H9 (cell line): ENCODE data around the gene SETMAR. TPM values are rescaled to one million over a fixed set of nuclear protein-coding genes. Genes with fewer than 3 reads are reported as not detected.

ENCODE experiments used
- DNase-seq: peaks from one replicate; pipeline ENCODE4 v3.0.0-alpha.2; 2017
- H2AFZ ChIP-seq: one replicate; pipeline ENCODE4 v1.6.1; 2013; ENCODE audit warnings: mild to moderate bottlenecking, low read length, control low read depth, moderate library complexity
- H2AK5ac ChIP-seq: 2 replicates; pipeline ENCODE4 v1.6.1; 2013; ENCODE audit warnings: low read length, control low read depth, mixed read lengths; ENCODE audit not compliant: insufficient read length
- H2BK120ac ChIP-seq: one replicate; pipeline ENCODE4 v1.6.1; 2013; ENCODE audit warnings: low read depth, mild to moderate bottlenecking, low read length, control low read depth, inconsistent platforms; ENCODE audit not compliant: poor library complexity, severe bottlenecking
- H2BK12ac ChIP-seq: 2 replicates; pipeline ENCODE4 v1.6.1; 2013; ENCODE audit warnings: low read length, control low read depth, mixed read lengths, low read depth; ENCODE audit not compliant: insufficient read length
- H2BK15ac ChIP-seq: 2 replicates; pipeline ENCODE4 v1.6.1; 2013; ENCODE audit warnings: low read depth, low read length, control low read depth
- H2BK20ac ChIP-seq: one replicate; pipeline ENCODE4 v1.6.1; 2013; ENCODE audit warnings: low read depth, mild to moderate bottlenecking, low read length, control low read depth, inconsistent platforms; ENCODE audit not compliant: poor library complexity, severe bottlenecking
- H2BK5ac ChIP-seq: 2 replicates; pipeline ENCODE4 v1.6.1; 2013; ENCODE audit warnings: low read length, control low read depth, mixed read lengths; ENCODE audit not compliant: insufficient read length
- H3K14ac ChIP-seq: 2 replicates; pipeline ENCODE4 v1.6.1; 2013; ENCODE audit warnings: low read length, control low read depth; ENCODE audit not compliant: insufficient read depth
- H3K18ac ChIP-seq: 2 replicates; pipeline ENCODE4 v1.6.1; 2013; ENCODE audit warnings: low read depth, mild to moderate bottlenecking, mixed read lengths, low read length, control low read depth; ENCODE audit not compliant: insufficient read length
- H3K23ac ChIP-seq: 2 replicates; pipeline ENCODE4 v1.6.1; 2013; ENCODE audit warnings: low read length, control low read depth, mixed read lengths, low read depth; ENCODE audit not compliant: insufficient read length
- H3K23me2 ChIP-seq: 2 replicates; pipeline ENCODE4 v1.6.1; 2013; ENCODE audit warnings: low read depth, mild to moderate bottlenecking, mixed read lengths, low read length, control low read depth; ENCODE audit not compliant: insufficient read length, poor library complexity, severe bottlenecking
- H3K27ac ChIP-seq: 2 replicates; pipeline ENCODE4 v1.5.1; 2013; ENCODE audit warnings: low read length, control low read depth, mixed read lengths, low read depth; ENCODE audit not compliant: insufficient read length
- H3K27me3 ChIP-seq: 2 replicates; pipeline ENCODE4 v1.6.1; 2013; ENCODE audit warnings: low read length, control low read depth, inconsistent platforms; ENCODE audit not compliant: insufficient read depth
- H3K4ac ChIP-seq: 2 replicates; pipeline ENCODE4 v1.6.1; 2013; ENCODE audit warnings: low read depth, mild to moderate bottlenecking, control low read depth, inconsistent platforms, low read length, moderate library complexity
- H3K4me1 ChIP-seq: 2 replicates; pipeline ENCODE4 v1.6.1; 2013; ENCODE audit warnings: low read length, control low read depth, inconsistent platforms; ENCODE audit not compliant: insufficient read depth
- H3K4me2 ChIP-seq: 2 replicates; pipeline ENCODE4 v1.6.1; 2013; ENCODE audit warnings: low read length, control low read depth, mixed read lengths; ENCODE audit not compliant: insufficient read length, insufficient read depth
- H3K56ac ChIP-seq: 2 replicates; pipeline ENCODE4 v1.6.1; 2013; ENCODE audit warnings: low read depth, mild to moderate bottlenecking, mixed read lengths, low read length, control low read depth; ENCODE audit not compliant: insufficient read length
- H3K79me1 ChIP-seq: 2 replicates; pipeline ENCODE4 v1.6.1; 2013; ENCODE audit warnings: low read depth, mild to moderate bottlenecking, moderate library complexity, low read length, control low read depth, inconsistent platforms; ENCODE audit not compliant: insufficient read depth, poor library complexity, severe bottlenecking
- H3K79me2 ChIP-seq: 2 replicates; pipeline ENCODE4 v1.6.1; 2013; ENCODE audit warnings: low read length, control low read depth, inconsistent platforms; ENCODE audit not compliant: insufficient read depth
- H3K9ac ChIP-seq: 2 replicates; pipeline ENCODE4 v1.6.1; 2013; ENCODE audit warnings: low read length, control low read depth, mixed read lengths; ENCODE audit not compliant: insufficient read length; ENCODE audit errors: extremely low read depth
- H3K9me3 ChIP-seq: one replicate; pipeline ENCODE4 v1.6.1; 2013; ENCODE audit warnings: low read depth, low read length, inconsistent platforms; ENCODE audit not compliant: control insufficient read depth
- H3T11ph ChIP-seq: one replicate; pipeline ENCODE4 v1.6.1; 2013; ENCODE audit warnings: mild to moderate bottlenecking, low read length, control low read depth, inconsistent platforms
- H4K20me1 ChIP-seq: one replicate; pipeline ENCODE4 v1.6.1; 2013; ENCODE audit not compliant: control insufficient read depth, insufficient read length, insufficient read depth
- H4K5ac ChIP-seq: 2 replicates; pipeline ENCODE4 v1.6.1; 2013; ENCODE audit warnings: low read depth, mild to moderate bottlenecking, mixed read lengths, low read length, control low read depth; ENCODE audit not compliant: insufficient read length
- H4K8ac ChIP-seq: replicated peaks from 2 replicates; pipeline ENCODE4 v1.6.1; 2013; ENCODE audit warnings: low read length, control low read depth, mixed read lengths, low read depth; ENCODE audit not compliant: insufficient read length
- H4K91ac ChIP-seq: 2 replicates; pipeline ENCODE4 v1.6.1; 2013; ENCODE audit warnings: low read depth, mild to moderate bottlenecking, moderate library complexity, mixed read lengths, low read length, control low read depth; ENCODE audit not compliant: insufficient read length
- H3K27ac Mint-ChIP-seq, 3 experiments: 2 replicates in 2 of 3; 3 replicates in 1 of 3; pipeline ENCODE4 v1.8.0; 2020 to 2021; ENCODE audit warnings: mixed read lengths in 3 of 3, mild to moderate bottlenecking in 1 of 3, moderate library complexity in 1 of 3
- H3K27me3 Mint-ChIP-seq: 2 replicates; pipeline ENCODE4 v1.8.0; 2021; ENCODE audit warnings: low read depth, mild to moderate bottlenecking, moderate library complexity, mixed read lengths
- H3K36me3 Mint-ChIP-seq, 3 experiments: 2 replicates in 2 of 3; 3 replicates in 1 of 3; pipeline ENCODE4 v1.8.0; 2020 to 2021; ENCODE audit warnings: low read depth in 3 of 3, mixed read lengths in 3 of 3; ENCODE audit not compliant: insufficient read depth in 1 of 3
- H3K4me1 Mint-ChIP-seq, 2 experiments: 2 replicates each; pipeline ENCODE4 v1.8.0; 2020; ENCODE audit warnings: mixed read lengths in 2 of 2
- H3K4me3 Mint-ChIP-seq, 2 experiments: 2 replicates in 1 of 2; 3 replicates in 1 of 2; pipeline ENCODE4 v1.8.0; 2020 to 2021; ENCODE audit warnings: mild to moderate bottlenecking in 2 of 2, mixed read lengths in 2 of 2, moderate library complexity in 1 of 2
- H3K9me3 Mint-ChIP-seq, 2 experiments: 2 replicates in 1 of 2; 3 replicates in 1 of 2; pipeline ENCODE4 v1.8.0; 2020; ENCODE audit warnings: mild to moderate bottlenecking in 2 of 2, mixed read lengths in 2 of 2, moderate library complexity in 1 of 2
- CTCF ChIP-seq: fragments of 200-600 bp; sonication (generic); conservative IDR thresholded peaks from 3 replicates; pipeline ENCODE4 v1.8.0; 2021; ENCODE audit warnings: antibody characterized with exemption, mild to moderate bottlenecking
- WGBS: extraction: QIAGEN DNeasy Blood & Tissue Kit; methylation state at CpG from one replicate; pipeline ENCODE4 v1.1.7; 2013; ENCODE audit warnings: missing lambda C conversion rate, low lambda C conversion rate, mixed read lengths; ENCODE audit not compliant: insufficient read length; ENCODE audit errors: extremely low coverage; 5-methylcytosine and 5-hydroxymethylcytosine counted together
- total RNA-seq: library from RNA; stranded (reverse); gene quantifications from 2 replicates; pipeline ENCODE4 v1.2.1, GENCODE V29; 2021

Gene SETMAR
- total RNA-seq, 1 experiment from 2014 or later = 29.1 TPM

GRCh38 chr3:4334548-4334947 lies 31.4 kb downstream of the SETMAR start:
- H2AFZ ChIP-seq = no peak overlapping the region
- H3K9me3 ChIP-seq = no peaks in the 10 kb centered on the region
- H2BK15ac ChIP-seq = no peak overlapping the region
- no peak overlapping the region for H3T11ph ChIP-seq
- H3K27me3 ChIP-seq = no peaks in the 10 kb centered on the region
- no peaks in the 10 kb centered on the region for H3K79me2 ChIP-seq
- H3K4me1 ChIP-seq = no peaks in the 10 kb centered on the region; the same call in 1 of the 2 replicates
- no peaks in the 10 kb centered on the region for H3K23me2 ChIP-seq
- no peak overlapping the region for H2BK12ac ChIP-seq
- no peak for DNase-seq
- Mint-ChIP-seq H3K9me3 (peaks cover 8 to 9% of the 10 kb centered on the region in 2 experiments), H3K27ac (no peak overlapping the region; a peak in 1 of 7 replicates), H3K4me1 (peaks cover 38 to 45% of the 10 kb centered on the region in 2 experiments), H3K27me3 (no peaks in the 10 kb centered on the region), H3K4me3 (no peak overlapping the region), H3K36me3 (peaks cover 7 to 9% (median 9%) of the 10 kb centered on the region in 3 experiments)
- H2BK5ac ChIP-seq = no peak overlapping the region
- H3K18ac ChIP-seq = no peak overlapping the region
- no peak overlapping the region for H3K9ac ChIP-seq
- H3K4me2 ChIP-seq = no peak overlapping the region
- H4K8ac ChIP-seq = no peak overlapping the region
- H4K20me1 ChIP-seq = no peaks in the 10 kb centered on the region
- peak; percentile 58; the same call in 2 of the 3 replicates for TF ChIP-seq CTCF
- H3K14ac ChIP-seq = no peak overlapping the region
- no peaks in the 10 kb centered on the region for H3K79me1 ChIP-seq
- H3K23ac ChIP-seq = no peak overlapping the region
- no peak overlapping the region for H2AK5ac ChIP-seq
- H2BK20ac ChIP-seq = no peak overlapping the region
- H4K91ac ChIP-seq = no peak overlapping the region
- no peak overlapping the region for H2BK120ac ChIP-seq
- H3K27ac ChIP-seq = no peak overlapping the region
- WGBS = no CpG with 5 or more reads among the region's 1 CpG
- H4K5ac ChIP-seq = no peak overlapping the region
- no peak overlapping the region for H3K4ac ChIP-seq
- no peak overlapping the region for H3K56ac ChIP-seq
